Astrocyte (in vitro differentiated cells and primary cell): Measurements from ENCODE around the gene NREP. TPM values are rescaled to one million over a fixed set of nuclear protein-coding genes. Genes with fewer than 3 reads are reported as not detected.
A peak's percentile ranks its signal among the peaks of the same experiment; 100 is the strongest.

Experiments
- DNase-seq: peaks from one replicate; pipeline ENCODE4 v3.0.0-alpha.2; 2010; ENCODE audit warnings: low read depth
- FAIRE-seq: peaks from 2 replicates; lab custom pipeline; 2011; peaks lifted over from hg19 to GRCh38; lab: Jason Lieb, UNC
- H2AFZ ChIP-seq: 2 replicates; pipeline ENCODE4 v1.6.0; 2012; ENCODE audit warnings: low read depth, low read length, inconsistent platforms
- H3K27ac ChIP-seq: 2 replicates; pipeline ENCODE4 v1.5.1; 2011; ENCODE audit warnings: low read depth, low read length, inconsistent platforms
- H3K27me3 ChIP-seq: 2 replicates; pipeline ENCODE4 v1.6.0; 2011; ENCODE audit warnings: low read length, inconsistent platforms; ENCODE audit not compliant: insufficient read depth
- H3K36me3 ChIP-seq: 2 replicates; pipeline ENCODE4 v1.5.1; 2011; ENCODE audit warnings: low read length, inconsistent platforms; ENCODE audit not compliant: insufficient read depth
- H3K4me1 ChIP-seq: 2 replicates; pipeline ENCODE4 v1.5.1; 2011; ENCODE audit warnings: low read length, inconsistent platforms; ENCODE audit not compliant: insufficient read depth
- H3K4me2 ChIP-seq: 2 replicates; pipeline ENCODE4 v1.6.0; 2012; ENCODE audit warnings: low read length, inconsistent platforms
- H3K4me3 ChIP-seq: 2 replicates; pipeline ENCODE4 v1.5.1; 2011; ENCODE audit warnings: low read depth, mild to moderate bottlenecking, low read length, inconsistent platforms; ENCODE audit not compliant: insufficient read depth
- H3K79me2 ChIP-seq: 2 replicates; pipeline ENCODE4 v1.6.0; 2012; ENCODE audit warnings: mild to moderate bottlenecking, low read length, inconsistent platforms; ENCODE audit not compliant: insufficient read depth
- H3K9ac ChIP-seq: 2 replicates; pipeline ENCODE4 v1.6.0; 2012; ENCODE audit warnings: mild to moderate bottlenecking, low read length, inconsistent platforms
- H3K9me3 ChIP-seq: 2 replicates; pipeline ENCODE4 v1.5.1; 2012; ENCODE audit warnings: low read depth, mild to moderate bottlenecking, low read length, inconsistent platforms; ENCODE audit not compliant: insufficient read depth
- H4K20me1 ChIP-seq: 2 replicates; pipeline ENCODE4 v1.6.0; 2012; ENCODE audit warnings: low read length, inconsistent platforms; ENCODE audit not compliant: insufficient read depth
- H3K27ac Mint-ChIP-seq: one replicate; pipeline ENCODE4 v1.8.0; 2021; ENCODE audit warnings: mild to moderate bottlenecking, mixed read lengths; ENCODE audit not compliant: unreplicated experiment
- H3K27me3 Mint-ChIP-seq: one replicate; pipeline ENCODE4 v1.8.0; 2021; ENCODE audit warnings: low read depth, mixed read lengths; ENCODE audit not compliant: unreplicated experiment
- H3K36me3 Mint-ChIP-seq: one replicate; pipeline ENCODE4 v1.8.0; 2021; ENCODE audit warnings: low read depth, mixed read lengths; ENCODE audit not compliant: unreplicated experiment
- H3K4me1 Mint-ChIP-seq: one replicate; pipeline ENCODE4 v1.8.0; 2021; ENCODE audit warnings: low read depth, mixed read lengths; ENCODE audit not compliant: unreplicated experiment
- H3K4me3 Mint-ChIP-seq: one replicate; pipeline ENCODE4 v1.8.0; 2021; ENCODE audit warnings: mild to moderate bottlenecking, moderate library complexity, mixed read lengths; ENCODE audit not compliant: unreplicated experiment
- H3K9me3 Mint-ChIP-seq: one replicate; pipeline ENCODE4 v1.8.0; 2021; ENCODE audit warnings: mild to moderate bottlenecking, mixed read lengths; ENCODE audit not compliant: unreplicated experiment
- CTCF ChIP-seq: IDR thresholded peaks from 2 replicates; pipeline ENCODE4 v1.5.1; 2011; ENCODE audit warnings: low read depth, mild to moderate bottlenecking, inconsistent platforms, low read length, moderate library complexity; ENCODE audit not compliant: insufficient read depth
- EZH2 ChIP-seq: IDR thresholded peaks from 2 replicates; pipeline ENCODE4 v1.6.1; 2012; ENCODE audit warnings: mild to moderate bottlenecking, low read length, inconsistent platforms; ENCODE audit not compliant: insufficient read depth
- total RNA-seq: library from RNA; stranded (reverse); gene quantifications from 2 replicates; pipeline ENCODE4 v1.2.1, GENCODE V29; 2021

Gene NREP
- total RNA-seq, 1 donor from 2014 or later, result 185 TPM

- H3K36me3 Mint-ChIP-seq, result no peaks in the 10 kb centered on the region
- peak; percentile 43 for DNase-seq
- no peak overlapping the region for H3K27ac ChIP-seq
- no peaks in the 10 kb centered on the region for H3K4me1 ChIP-seq
- no peaks in the 10 kb centered on the region for H3K9me3 ChIP-seq
- H3K27me3 Mint-ChIP-seq, result no peaks in the 10 kb centered on the region
- FAIRE-seq, result peak; percentile 67
- H3K4me2 ChIP-seq, result no peak overlapping the region
- H3K79me2 ChIP-seq, result no peaks in the 10 kb centered on the region
- no peaks in the 10 kb centered on the region for H4K20me1 ChIP-seq
- H3K36me3 ChIP-seq, result no peaks in the 10 kb centered on the region
- H3K4me1 Mint-ChIP-seq, result peaks cover 9% of the 10 kb centered on the region
- TF ChIP-seq CTCF (no peak), EZH2 (no peak)
- no peak overlapping the region for H3K4me3 Mint-ChIP-seq
- H3K9ac ChIP-seq, result no peak overlapping the region
- H3K9me3 Mint-ChIP-seq, result no peaks in the 10 kb centered on the region
- H2AFZ ChIP-seq, result no peak overlapping the region
- H3K27ac Mint-ChIP-seq, result peak overlapping the region; percentile 36
- H3K27me3 ChIP-seq, result no peaks in the 10 kb centered on the region
- no peak overlapping the region for H3K4me3 ChIP-seq
These were observed 58.9 kb downstream of the NREP start for GRCh38 chr5:111697881-111698757.

- H3K36me3 ChIP-seq, result no peaks in the 10 kb centered on the region
- Mint-ChIP-seq H3K9me3 (no peaks in the 10 kb centered on the region), H3K36me3 (no peaks in the 10 kb centered on the region), H3K27ac (no peak overlapping the region), H3K4me1 (peaks cover 9% of the 10 kb centered on the region), H3K27me3 (no peaks in the 10 kb centered on the region), H3K4me3 (no peak overlapping the region)
- H3K4me1 ChIP-seq, result no peaks in the 10 kb centered on the region
- H3K79me2 ChIP-seq, result no peaks in the 10 kb centered on the region
- FAIRE-seq, result no peak
- H3K27me3 ChIP-seq, result no peaks in the 10 kb centered on the region
- DNase-seq, result peak; percentile 44
- H3K9me3 ChIP-seq, result no peaks in the 10 kb centered on the region
- TF ChIP-seq EZH2 (no peak), CTCF (no peak)
- H3K27ac ChIP-seq, result no peak overlapping the region
- H2AFZ ChIP-seq, result no peak overlapping the region
- no peak overlapping the region for H3K4me3 ChIP-seq
- no peak overlapping the region for H3K4me2 ChIP-seq
- H3K9ac ChIP-seq, result no peak overlapping the region
- no peaks in the 10 kb centered on the region for H4K20me1 ChIP-seq
These were observed 59.8 kb downstream of the NREP start for GRCh38 chr5:111697215-111697614.

- Histone ChIP-seq H3K4me3 (no peak overlapping the region), H3K4me1 (no peaks in the 10 kb centered on the region), H3K36me3 (no peaks in the 10 kb centered on the region), H4K20me1 (no peaks in the 10 kb centered on the region), H3K27me3 (no peaks in the 10 kb centered on the region), H3K4me2 (no peak overlapping the region), H3K9me3 (no peaks in the 10 kb centered on the region), H3K79me2 (no peaks in the 10 kb centered on the region), H3K9ac (no peak overlapping the region), H3K27ac (no peak overlapping the region), H2AFZ (no peak overlapping the region)
- Mint-ChIP-seq H3K4me1 (peaks cover 9% of the 10 kb centered on the region), H3K27me3 (no peaks in the 10 kb centered on the region), H3K27ac (no peak overlapping the region), H3K4me3 (no peak overlapping the region), H3K36me3 (no peaks in the 10 kb centered on the region), H3K9me3 (no peaks in the 10 kb centered on the region)
- TF ChIP-seq EZH2 (no peak), CTCF (no peak)
- FAIRE-seq (no peak), DNase-seq (no peak)
These were observed 61.0 kb downstream of the NREP start for GRCh38 chr5:111695991-111696390.
